SH-SY5Y (cell line): ENCODE results near the gene ENOX1.

Experiments
- GATA2 ChIP-seq: IDR thresholded peaks from 2 replicates; pipeline ENCODE4 v1.6.1; 2011; ENCODE audit warnings: mild to moderate bottlenecking, low read depth, low read length
- GATA3 ChIP-seq: IDR thresholded peaks from 2 replicates; pipeline ENCODE4 v1.6.1; 2011; ENCODE audit warnings: low read depth, mild to moderate bottlenecking, low read length, moderate library complexity

DNA sequence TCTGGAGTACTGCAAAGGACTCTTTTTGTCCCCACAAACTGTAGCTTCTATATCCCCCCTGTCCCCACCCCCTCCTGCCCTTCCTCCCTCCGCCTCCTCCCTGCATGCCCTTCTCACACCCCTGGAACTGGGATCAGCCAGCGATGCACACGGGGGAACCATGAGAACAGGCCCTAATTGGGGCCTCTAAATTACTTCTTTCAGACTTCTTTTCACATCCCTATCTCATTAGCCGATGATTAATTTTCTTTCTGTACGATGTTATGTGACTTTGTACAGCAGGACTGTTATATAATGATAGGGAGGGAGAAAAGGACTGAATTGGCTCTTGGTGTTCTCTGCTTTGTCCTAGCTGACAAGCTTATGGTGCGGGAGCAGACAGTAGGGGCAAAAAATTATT, 415.9 kb downstream of the ENOX1 start:
- no peak for TF ChIP-seq GATA3
- no peak for TF ChIP-seq GATA2
